ENCODE measurements around the gene ODF2. TPM values are rescaled to one million over a fixed set of nuclear protein-coding genes. Genes with fewer than 3 reads are reported as not detected.

The ODF2 gene
- total and polyA plus RNA-seq, 2 donors (not counting 3 experiments of a cell fraction or from before 2014, with no cell fraction given) = 16.7 to 49.5 TPM

DNA sequence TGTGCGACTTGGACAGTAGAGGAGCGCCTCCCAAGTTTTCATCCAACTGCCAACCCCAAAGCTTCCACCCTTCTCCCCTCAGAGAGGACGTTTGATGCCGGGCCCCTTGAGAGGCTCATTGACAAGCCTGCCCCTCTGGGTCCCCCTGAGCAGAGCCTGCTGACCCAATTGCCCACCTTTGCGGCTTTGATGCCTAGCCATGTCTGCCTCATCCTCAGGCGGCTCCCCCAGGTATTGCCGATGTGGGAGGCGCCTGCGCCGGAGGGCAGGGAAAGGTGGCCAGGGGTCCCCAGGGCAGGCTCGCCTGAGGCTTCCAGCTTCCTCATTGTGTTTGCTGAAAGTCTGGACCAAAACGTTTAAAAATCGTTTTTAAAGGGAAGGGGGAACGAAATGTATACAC lies 1.4 kb downstream of the ODF2 start:
- no peak for TF ChIP-seq POLR2A (IDR thresholded peaks at IDR 0.05; ENCODE audit: low read depth, low read length)
- TF ChIP-seq, protein P1, sequence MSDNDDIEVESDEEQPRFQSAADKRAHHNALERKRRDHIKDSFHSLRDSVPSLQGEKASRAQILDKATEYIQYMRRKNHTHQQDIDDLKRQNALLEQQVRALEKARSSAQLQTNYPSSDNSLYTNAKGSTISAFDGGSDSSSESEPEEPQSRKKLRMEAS (IDR thresholded peaks at IDR 0.05; ENCODE audit: insufficient read depth, insufficient read length) = no peak
- TF ChIP-seq EZH2 (IDR thresholded peaks at IDR 0.05; ENCODE audit: borderline replicate concordance, low read depth, low read length, severe bottlenecking) = no peak
- TF ChIP-seq JUN (IDR thresholded peaks at IDR 0.05; ENCODE audit: borderline replicate concordance, insufficient read depth, insufficient read length, low read depth) = no peak
- TF ChIP-seq POLR2AphosphoS5 (IDR thresholded peaks at IDR 0.05; ENCODE audit: insufficient read depth, low read depth, low read length) = no peak
- TF ChIP-seq, protein P2, sequence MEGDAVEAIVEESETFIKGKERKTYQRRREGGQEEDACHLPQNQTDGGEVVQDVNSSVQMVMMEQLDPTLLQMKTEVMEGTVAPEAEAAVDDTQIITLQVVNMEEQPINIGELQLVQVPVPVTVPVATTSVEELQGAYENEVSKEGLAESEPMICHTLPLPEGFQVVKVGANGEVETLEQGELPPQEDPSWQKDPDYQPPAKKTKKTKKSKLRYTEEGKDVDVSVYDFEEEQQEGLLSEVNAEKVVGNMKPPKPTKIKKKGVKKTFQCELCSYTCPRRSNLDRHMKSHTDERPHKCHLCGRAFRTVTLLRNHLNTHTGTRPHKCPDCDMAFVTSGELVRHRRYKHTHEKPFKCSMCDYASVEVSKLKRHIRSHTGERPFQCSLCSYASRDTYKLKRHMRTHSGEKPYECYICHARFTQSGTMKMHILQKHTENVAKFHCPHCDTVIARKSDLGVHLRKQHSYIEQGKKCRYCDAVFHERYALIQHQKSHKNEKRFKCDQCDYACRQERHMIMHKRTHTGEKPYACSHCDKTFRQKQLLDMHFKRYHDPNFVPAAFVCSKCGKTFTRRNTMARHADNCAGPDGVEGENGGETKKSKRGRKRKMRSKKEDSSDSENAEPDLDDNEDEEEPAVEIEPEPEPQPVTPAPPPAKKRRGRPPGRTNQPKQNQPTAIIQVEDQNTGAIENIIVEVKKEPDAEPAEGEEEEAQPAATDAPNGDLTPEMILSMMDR (IDR thresholded peaks at IDR 0.05; ENCODE audit: extremely low read depth in 1 of 2, insufficient read depth in 1 of 2, low read depth in 1 of 2, low read length in 2 of 2) = no peak
- TF ChIP-seq MYC (IDR thresholded peaks at IDR 0.05; ENCODE audit: low read depth, low read length) = no peak
- no peak for TF ChIP-seq FOS (IDR thresholded peaks at IDR 0.05; ENCODE audit: borderline replicate concordance, insufficient read depth, low read length)
- no peak for TF ChIP-seq GATA2 (IDR thresholded peaks at IDR 0.05; ENCODE audit: insufficient read depth, insufficient read length, low read depth, low read length)
- H3K27me3 ChIP-seq (ENCODE audit: control insufficient read depth in 2 of 2, insufficient read depth in 2 of 2, low read length in 2 of 2) = no peaks in the 10 kb centered on the region
- CTCF ChIA-PET = interaction anchor here (2.4 kb wide), 1 partner anchor 19 kb away, joined by 10 read pairs; no protein-coding TSS in a partner anchor
- intact Hi-C loops (cut with micrococcal nuclease) (loop anchor here (2.0 kb wide), 1 partner anchor 38 kb away; no protein-coding TSS in a partner anchor), dilution Hi-C loops (cut with MboI; ENCODE audit: extremely low pct_ligation_motif_present, low sequenced_read_pairs) (no loop called here)
- FAIRE-seq = no peak
- peak overlapping the region in 2 of 3 experiments; percentile 50 to 66 for H3K4me3 ChIP-seq (replicated peaks in 1 of 3; ENCODE audit: insufficient read depth in 1 of 3, low read depth in 1 of 3, low read length in 3 of 3)
- no peaks in the 10 kb centered on the region for H3K9me3 ChIP-seq (replicated peaks; ENCODE audit: control insufficient read depth, insufficient read depth, low read length)
- H3K4me2 ChIP-seq (ENCODE audit: insufficient read depth, low read length) = peak overlapping the region; percentile 40
- peaks cover 7% of the 10 kb centered on the region for H3K4me1 ChIP-seq (ENCODE audit: control insufficient read depth, extremely low read depth, insufficient read depth, low read length)
- BruUV-seq (replicated peaks) = TSS peak; percentile 32
- H3K9ac ChIP-seq (replicated peaks; ENCODE audit: extremely low read depth, insufficient read depth, low read length) = no peak overlapping the region
- H3K36me3 ChIP-seq (ENCODE audit: control insufficient read depth in 2 of 2, extremely low read depth in 1 of 2, insufficient read depth in 2 of 2, low read length in 2 of 2) = peaks cover 4 to 13% of the 10 kb centered on the region in 2 experiments
- no peak overlapping the region for H2AFZ ChIP-seq (ENCODE audit: low read depth, low read length)
- H3K27ac ChIP-seq (ENCODE audit: insufficient read depth, low read depth, low read length) = no peak overlapping the region
- no peaks in the 10 kb centered on the region for H4K20me1 ChIP-seq (replicated peaks; ENCODE audit: control insufficient read depth, extremely low read depth, insufficient read depth, low read length)
- H3K9me1 ChIP-seq (replicated peaks; ENCODE audit: control insufficient read depth, extremely low read depth, insufficient read depth, low read length) = no peaks in the 10 kb centered on the region
- peaks cover 9% of the 10 kb centered on the region for H3K79me2 ChIP-seq (ENCODE audit: control insufficient read depth, insufficient read depth, low read length)
- no peak for DNase-seq (ENCODE audit: low read depth, low spot score)
- POLR2A ChIA-PET = no interaction called here
